ENCODE measurements around the gene IFNAR2.

The IFNAR2 gene

GRCh38 chr21:33198346-33199099, 31.2 kb upstream of the IFNAR2 start:
- DNase-seq (ENCODE audit: low read depth), result no peak
- TF ChIP-seq, protein P1, sequence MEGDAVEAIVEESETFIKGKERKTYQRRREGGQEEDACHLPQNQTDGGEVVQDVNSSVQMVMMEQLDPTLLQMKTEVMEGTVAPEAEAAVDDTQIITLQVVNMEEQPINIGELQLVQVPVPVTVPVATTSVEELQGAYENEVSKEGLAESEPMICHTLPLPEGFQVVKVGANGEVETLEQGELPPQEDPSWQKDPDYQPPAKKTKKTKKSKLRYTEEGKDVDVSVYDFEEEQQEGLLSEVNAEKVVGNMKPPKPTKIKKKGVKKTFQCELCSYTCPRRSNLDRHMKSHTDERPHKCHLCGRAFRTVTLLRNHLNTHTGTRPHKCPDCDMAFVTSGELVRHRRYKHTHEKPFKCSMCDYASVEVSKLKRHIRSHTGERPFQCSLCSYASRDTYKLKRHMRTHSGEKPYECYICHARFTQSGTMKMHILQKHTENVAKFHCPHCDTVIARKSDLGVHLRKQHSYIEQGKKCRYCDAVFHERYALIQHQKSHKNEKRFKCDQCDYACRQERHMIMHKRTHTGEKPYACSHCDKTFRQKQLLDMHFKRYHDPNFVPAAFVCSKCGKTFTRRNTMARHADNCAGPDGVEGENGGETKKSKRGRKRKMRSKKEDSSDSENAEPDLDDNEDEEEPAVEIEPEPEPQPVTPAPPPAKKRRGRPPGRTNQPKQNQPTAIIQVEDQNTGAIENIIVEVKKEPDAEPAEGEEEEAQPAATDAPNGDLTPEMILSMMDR (IDR thresholded peaks at IDR 0.05; ENCODE audit: control insufficient read depth, extremely low read depth, insufficient read depth), result no peak
- no peak overlapping the region for H3K4me3 ChIP-seq (ENCODE audit: low read depth, low read length)

GRCh38 chr21:33199100-33199464, 30.7 kb upstream of the IFNAR2 start:
- no peak overlapping the region for H3K4me3 ChIP-seq (ENCODE audit: low read depth, low read length)
- TF ChIP-seq, protein P1 (IDR thresholded peaks at IDR 0.05; ENCODE audit: control insufficient read depth, extremely low read depth, insufficient read depth), result no peak
- DNase-seq (ENCODE audit: low read depth), result no peak

DNA sequence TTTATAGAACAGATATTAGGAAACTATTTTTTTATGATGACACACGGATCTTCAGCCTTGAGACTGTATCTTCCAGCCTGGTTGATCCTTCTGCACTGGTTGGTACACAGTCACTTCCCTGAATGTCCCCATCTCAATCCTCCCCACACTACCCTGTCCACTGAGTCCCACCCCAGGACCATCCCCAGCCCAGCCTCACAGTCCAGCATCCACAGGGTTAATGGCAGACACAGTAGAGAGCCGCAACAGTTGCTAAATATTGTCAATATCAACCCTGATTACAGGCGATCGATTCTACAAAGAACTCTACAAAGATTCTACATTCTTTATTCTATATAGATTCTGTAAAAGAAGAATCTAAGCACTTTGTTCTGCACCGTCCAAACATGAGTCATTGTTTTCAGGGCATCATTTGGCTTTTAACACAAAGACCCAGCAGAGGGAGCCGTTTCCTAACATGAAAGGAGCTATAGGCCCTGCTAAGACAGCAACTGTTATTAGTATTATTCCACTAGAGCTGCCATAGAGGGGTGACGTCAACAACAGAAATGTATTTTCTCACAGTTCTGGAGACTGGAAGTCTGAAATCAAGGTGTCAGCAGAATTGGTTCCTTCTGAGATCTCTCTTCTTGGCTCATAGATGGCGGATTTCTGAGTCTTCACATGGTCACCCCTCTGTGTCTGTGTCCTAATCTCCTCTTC, 30.1 kb upstream of the IFNAR2 start:
- peak; percentile 74 for DNase-seq (ENCODE audit: low read depth)
- TF ChIP-seq, protein P1 (IDR thresholded peaks at IDR 0.05; ENCODE audit: control insufficient read depth, extremely low read depth, insufficient read depth), result peak; percentile 81
- no peak overlapping the region for H3K4me3 ChIP-seq (ENCODE audit: low read depth, low read length)

DNA sequence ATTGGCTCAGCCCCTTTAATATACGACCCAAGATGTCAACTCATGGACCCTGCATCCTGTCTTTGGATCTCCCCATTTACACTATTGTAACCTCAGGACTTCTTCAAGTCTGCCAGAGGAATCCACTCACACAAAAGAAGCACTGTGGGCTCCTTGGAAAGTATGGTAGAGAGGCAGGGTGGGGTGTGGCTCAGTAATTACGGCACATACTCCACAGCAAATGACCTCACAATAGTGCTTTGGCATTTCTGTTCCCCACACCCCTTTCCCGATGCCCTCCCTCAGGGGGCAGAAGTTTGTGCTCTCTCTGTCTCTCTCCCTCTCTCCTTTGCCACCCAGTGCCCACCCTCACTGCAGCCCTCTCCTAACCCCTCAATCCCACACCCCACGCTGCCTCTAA, 27.8 kb upstream of the IFNAR2 start:
- no peak for DNase-seq (ENCODE audit: low read depth)
- TF ChIP-seq, protein P1 (IDR thresholded peaks at IDR 0.05; ENCODE audit: control insufficient read depth, extremely low read depth, insufficient read depth), result no peak
- no peak overlapping the region for H3K4me3 ChIP-seq (ENCODE audit: low read depth, low read length)

GRCh38 chr21:33202464-33203363, 27.0 kb upstream of the IFNAR2 start:
- no peak for DNase-seq (ENCODE audit: low read depth)
- TF ChIP-seq, protein P1 (IDR thresholded peaks at IDR 0.05; ENCODE audit: control insufficient read depth, extremely low read depth, insufficient read depth), result no peak
- H3K4me3 ChIP-seq (ENCODE audit: low read depth, low read length), result no peak overlapping the region

DNA sequence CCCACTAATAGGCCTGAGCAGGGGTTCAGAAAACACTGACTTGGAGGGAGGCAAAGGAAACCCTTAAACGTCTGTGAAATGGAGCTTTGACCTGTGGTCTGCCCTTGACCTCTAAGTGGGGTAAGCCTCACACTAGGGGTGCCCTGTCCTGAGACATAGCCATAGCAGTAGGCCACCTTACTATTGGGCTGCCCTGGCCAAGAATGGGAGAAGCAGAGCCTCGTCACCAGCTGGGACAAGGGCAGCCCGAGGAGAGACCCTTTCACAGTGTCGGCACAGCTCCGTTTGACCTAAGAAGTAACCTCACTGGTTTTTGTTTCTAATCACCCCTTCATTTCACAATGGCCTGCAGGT, 26.4 kb upstream of the IFNAR2 start:
- DNase-seq (ENCODE audit: low read depth), result no peak
- H3K4me3 ChIP-seq (ENCODE audit: low read depth, low read length), result no peak overlapping the region
- TF ChIP-seq, protein P1 (IDR thresholded peaks at IDR 0.05; ENCODE audit: control insufficient read depth, extremely low read depth, insufficient read depth), result no peak
